HCT116 (cell line): Measurements from ENCODE around the gene ZFP1. TPM values are rescaled to one million over a fixed set of nuclear protein-coding genes. Genes with fewer than 3 reads are reported as not detected.

Experiments
- ATAC-seq: fragments of 200-7000 bp; cut with Tn5 transposase; 2 replicates; pipeline ENCODE4 v1.9.1; 2020; ENCODE audit warnings: mild to moderate bottlenecking, moderate library complexity
- BruUV-seq: library from RNA; stranded (reverse); fragments of 400-500 nt; replicated peaks from 2 replicates; lab custom pipeline; 2021; lab: Mats Ljungman, UMichigan
- CTCF ChIA-PET: fragments of 300-600 bp; sonication (Branson Sonifier 250); formaldehyde crosslinking; loops from one replicate; lab custom pipeline; 2021; ENCODE audit warnings: antibody characterized with exemption; lab: Charles Lee
- POLR2A ChIA-PET: fragments of 300-600, 350-600 bp; sonication (Branson Sonifier 250); formaldehyde crosslinking; loops from one replicate; lab custom pipeline; 2021; ENCODE audit warnings: antibody characterized with exemption; lab: Charles Lee
- RAD21 ChIA-PET, 2 experiments: fragments of 300-600 bp; sonication (Branson Sonifier 250); formaldehyde crosslinking; loops; one replicate each; lab custom pipeline; 2023; ENCODE audit warnings: low total read pairs in 2 of 2; ENCODE audit not compliant: uncharacterized antibody in 2 of 2, unreplicated experiment in 2 of 2, low non-redundant PET in 1 of 2; lab: Charles Lee
- DNase-seq: peaks from one replicate; pipeline ENCODE4 v3.0.0-alpha.2; 2010; ENCODE audit warnings: low read depth, low spot score
- H2AFZ ChIP-seq: fragments of 200-600 bp; shearing (Covaris generic), sonication (generic); 2 replicates; pipeline ENCODE4 v1.6.1; 2017; ENCODE audit warnings: low read depth, mixed run types, mixed read lengths, antibody characterized with exemption, low read length; ENCODE audit not compliant: poor library complexity, severe bottlenecking
- H3K27ac ChIP-seq: 2 replicates; pipeline ENCODE4 v1.5.1; 2012; ENCODE audit warnings: low read depth, low read length
- H3K27me3 ChIP-seq: fragments of 200-600 bp; sonication (generic); 2 replicates; pipeline ENCODE4 v1.6.1; 2016; ENCODE audit warnings: mixed run types, low read length, mixed read lengths; ENCODE audit not compliant: insufficient read depth
- H3K36me3 ChIP-seq, 2 experiments: fragments of 200-500 bp in 1 of 2; fragments of 200-600 bp in 1 of 2; sonication (Bioruptor generic) in 1 of 2; sonication (generic) in 1 of 2; 2 replicates each; pipeline versions ENCODE4 v1.5.1 to v1.6.1; 2014 to 2016; ENCODE audit warnings: low read length in 2 of 2, inconsistent platforms in 1 of 2, mixed read lengths in 1 of 2, mixed run types in 1 of 2; ENCODE audit not compliant: insufficient read depth in 2 of 2, control insufficient read depth in 1 of 2
- H3K4me1 ChIP-seq, 2 experiments: fragments of 200-600 bp in 1 of 2; sonication (generic) in 1 of 2; 2 replicates each; pipeline versions ENCODE4 v1.5.1 to v1.6.1; 2012 to 2017; ENCODE audit warnings: low read length in 2 of 2, inconsistent platforms in 1 of 2, mild to moderate bottlenecking in 1 of 2, mixed read lengths in 1 of 2, mixed run types in 1 of 2, moderate library complexity in 1 of 2; ENCODE audit not compliant: insufficient read depth in 2 of 2, control insufficient read depth in 1 of 2
- H3K4me2 ChIP-seq: fragments of 200-600 bp; sonication (generic); 2 replicates; pipeline ENCODE4 v1.6.1; 2017; ENCODE audit warnings: mixed run types, low read length, mixed read lengths
- H3K4me3 ChIP-seq, 2 experiments: fragments of 200-600 bp in 1 of 2; sonication (generic) in 1 of 2; replicated peaks in 1 of 2; 2 replicates each; pipeline ENCODE4 v1.5.1; 2011 to 2016; ENCODE audit warnings: low read length in 2 of 2, control low read depth in 1 of 2, low read depth in 1 of 2, mild to moderate bottlenecking in 1 of 2, mixed read lengths in 1 of 2, mixed run types in 1 of 2
- H3K79me2 ChIP-seq: fragments of 200-600 bp; sonication (generic); 2 replicates; pipeline ENCODE4 v1.6.1; 2017; ENCODE audit warnings: mild to moderate bottlenecking, mixed run types, low read length, moderate library complexity, mixed read lengths; ENCODE audit not compliant: insufficient read depth
- H3K9ac ChIP-seq: fragments of 200-600 bp; sonication (generic); 2 replicates; pipeline ENCODE4 v1.6.1; 2016; ENCODE audit warnings: low read length, mixed read lengths
- H3K9me2 ChIP-seq: fragments of 200-600 bp; sonication (generic), shearing (Covaris generic); 2 replicates; pipeline ENCODE4 v1.6.1; 2017; ENCODE audit warnings: mixed run types, mild to moderate bottlenecking, moderate library complexity; ENCODE audit not compliant: insufficient read depth
- H3K9me3 ChIP-seq, 2 experiments: fragments of 200-500 bp in 1 of 2; fragments of 200-600 bp in 1 of 2; sonication (Bioruptor generic) in 1 of 2; sonication (generic) in 1 of 2; 2 replicates each; pipeline ENCODE4 v1.6.1; 2014 to 2017; ENCODE audit warnings: low read length in 2 of 2, mixed read lengths in 2 of 2, inconsistent platforms in 1 of 2, low read depth in 1 of 2, mild to moderate bottlenecking in 1 of 2, mixed run types in 1 of 2, moderate library complexity in 1 of 2; ENCODE audit not compliant: control insufficient read depth in 1 of 2, insufficient read depth in 1 of 2
- H4K20me1 ChIP-seq: fragments of 200-600 bp; sonication (generic), shearing (Covaris generic); 2 replicates; pipeline ENCODE4 v1.6.1; 2017; ENCODE audit warnings: mixed run types, mild to moderate bottlenecking, moderate library complexity; ENCODE audit not compliant: insufficient read depth
- CBX3 ChIP-seq: IDR thresholded peaks from 2 replicates; pipeline ENCODE4 v1.6.1; 2012; ENCODE audit warnings: low read depth
- EGR1 ChIP-seq: IDR thresholded peaks from 2 replicates; pipeline ENCODE4 v1.6.1; 2012; ENCODE audit warnings: low read depth
- ELF1 ChIP-seq: IDR thresholded peaks from 2 replicates; pipeline ENCODE4 v1.6.1; 2012; ENCODE audit warnings: low read depth, borderline replicate concordance
- JUND ChIP-seq: IDR thresholded peaks from 2 replicates; pipeline ENCODE4 v1.6.1; 2012
- POLR2A ChIP-seq: IDR thresholded peaks from 2 replicates; pipeline ENCODE4 v1.7.0; 2011; ENCODE audit warnings: borderline replicate concordance; ENCODE audit not compliant: insufficient read depth, insufficient read length; ENCODE audit errors: extremely low read depth
- POLR2AphosphoS5 ChIP-seq: IDR thresholded peaks from 2 replicates; pipeline ENCODE4 v1.6.1; 2011; ENCODE audit warnings: mild to moderate bottlenecking, low read depth, low read length, moderate library complexity
- RAD21 ChIP-seq: IDR thresholded peaks from 2 replicates; pipeline ENCODE4 v1.6.1; 2012; ENCODE audit warnings: low read depth, mild to moderate bottlenecking
- SP1 ChIP-seq: IDR thresholded peaks from 2 replicates; pipeline ENCODE4 v1.6.1; 2012; ENCODE audit warnings: low read depth
- SRF ChIP-seq: IDR thresholded peaks from 2 replicates; pipeline ENCODE4 v1.6.1; 2012; ENCODE audit warnings: low read depth
- YY1 ChIP-seq: IDR thresholded peaks from 2 replicates; pipeline ENCODE4 v1.6.1; 2011; ENCODE audit warnings: low read length, low read depth, moderate library complexity, mild to moderate bottlenecking; ENCODE audit not compliant: insufficient replicate concordance; ENCODE audit errors: extremely low read depth
- ZFX ChIP-seq: fragments of 450-650 bp; IDR thresholded peaks from 2 replicates; pipeline ENCODE4 v1.6.1; 2017
- ZNF274 ChIP-seq: fragments of 200-500 bp; sonication (Bioruptor generic); IDR thresholded peaks from 2 replicates; pipeline ENCODE4 v1.6.1; 2014; ENCODE audit warnings: mild to moderate bottlenecking, low read depth, low read length, inconsistent platforms
- intact Hi-C: fragments of 100-400 bp; cut with micrococcal nuclease; formaldehyde crosslinking; loops from 2 replicates; pipeline ENCODE4 v1.10.0; 2022
- total RNA-seq: library from RNA; stranded (reverse); gene quantifications from one replicate; pipeline ENCODE4 v1.2.1, GENCODE V29; 2021; ENCODE audit not compliant: unreplicated experiment
- TF ChIP-seq, protein P1 (sequence below), 3 experiments: fragments of 200-600 bp in 1 of 3; sonication (generic) in 1 of 3; IDR thresholded peaks in 2 of 3; conservative IDR thresholded peaks in 1 of 3; 2 replicates each; pipeline ENCODE4 v1.5.1; 2012 to 2017; ENCODE audit warnings: low read depth in 2 of 3, low read length in 2 of 3, antibody characterized with exemption in 1 of 3, borderline replicate concordance in 1 of 3, control low read depth in 1 of 3, mild to moderate bottlenecking in 1 of 3, mixed read lengths in 1 of 3, mixed run types in 1 of 3, moderate library complexity in 1 of 3; ENCODE audit not compliant: insufficient read depth in 1 of 3
- TF ChIP-seq, protein P2 (sequence below): IDR thresholded peaks from 2 replicates; pipeline ENCODE4 v1.6.1; 2012; ENCODE audit warnings: low read depth
- TF ChIP-seq, protein P3 (sequence below): IDR thresholded peaks from 2 replicates; pipeline ENCODE4 v1.6.1; 2012
- TF ChIP-seq, protein P4 (sequence below): IDR thresholded peaks from 2 replicates; pipeline ENCODE4 v1.6.1; 2011; ENCODE audit warnings: mild to moderate bottlenecking, low read length, moderate library complexity; ENCODE audit not compliant: insufficient replicate concordance; ENCODE audit errors: extremely low read depth

The ZFP1 gene
- total RNA-seq, 1 experiment from 2014 or later: 12.8 TPM

DNA sequence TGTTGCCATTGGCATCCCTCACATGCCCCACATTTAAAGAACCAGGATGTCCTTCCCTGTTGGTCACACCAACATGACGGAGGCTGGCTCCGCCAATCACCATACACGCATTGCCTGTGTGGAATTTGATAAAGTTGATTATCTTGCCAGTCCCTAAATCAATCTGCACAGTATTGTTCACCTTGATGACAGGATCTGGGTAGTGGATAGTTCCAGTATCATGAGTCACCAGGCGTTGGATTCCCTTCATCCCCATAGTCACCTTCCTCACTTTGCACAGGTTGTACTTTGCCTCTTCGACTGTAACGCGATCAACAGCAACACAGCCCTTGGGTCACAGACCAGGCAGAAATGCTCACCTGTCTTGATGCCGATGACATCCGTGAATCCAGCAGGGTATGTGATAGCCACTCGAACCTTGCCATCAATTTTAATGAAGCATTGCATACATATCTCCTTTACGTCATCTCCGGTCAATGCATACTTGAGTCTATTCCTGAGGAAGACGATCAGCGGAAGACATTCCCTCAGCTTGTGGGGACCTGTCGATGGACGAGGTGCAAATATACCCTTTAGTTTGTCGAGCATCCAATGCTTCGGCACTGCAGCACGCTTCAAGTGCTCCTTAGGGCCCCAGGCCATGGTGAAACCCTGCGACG lies 44.4 kb downstream of the ZFP1 start:
- intact Hi-C loops: no loop called here
- Histone ChIP-seq H2AFZ (no peak overlapping the region), H3K4me1 (no peaks in the 10 kb centered on the region), H3K4me3 (no peak overlapping the region), H3K27ac (no peak overlapping the region), H3K9ac (no peak overlapping the region), H4K20me1 (no peaks in the 10 kb centered on the region), H3K4me2 (no peak overlapping the region), H3K79me2 (no peaks in the 10 kb centered on the region), H3K9me2 (no peaks in the 10 kb centered on the region), H3K36me3 (no peaks in the 10 kb centered on the region), H3K9me3 (no peaks in the 10 kb centered on the region), H3K27me3 (no peaks in the 10 kb centered on the region; the same call in 1 of the 2 replicates)
- ATAC-seq (no peak), DNase-seq (no peak)
- ChIA-PET RAD21 (no interaction called here), POLR2A (no interaction called here), CTCF (no interaction called here)
- no TSS peak for BruUV-seq
- TF ChIP-seq, protein P1, sequence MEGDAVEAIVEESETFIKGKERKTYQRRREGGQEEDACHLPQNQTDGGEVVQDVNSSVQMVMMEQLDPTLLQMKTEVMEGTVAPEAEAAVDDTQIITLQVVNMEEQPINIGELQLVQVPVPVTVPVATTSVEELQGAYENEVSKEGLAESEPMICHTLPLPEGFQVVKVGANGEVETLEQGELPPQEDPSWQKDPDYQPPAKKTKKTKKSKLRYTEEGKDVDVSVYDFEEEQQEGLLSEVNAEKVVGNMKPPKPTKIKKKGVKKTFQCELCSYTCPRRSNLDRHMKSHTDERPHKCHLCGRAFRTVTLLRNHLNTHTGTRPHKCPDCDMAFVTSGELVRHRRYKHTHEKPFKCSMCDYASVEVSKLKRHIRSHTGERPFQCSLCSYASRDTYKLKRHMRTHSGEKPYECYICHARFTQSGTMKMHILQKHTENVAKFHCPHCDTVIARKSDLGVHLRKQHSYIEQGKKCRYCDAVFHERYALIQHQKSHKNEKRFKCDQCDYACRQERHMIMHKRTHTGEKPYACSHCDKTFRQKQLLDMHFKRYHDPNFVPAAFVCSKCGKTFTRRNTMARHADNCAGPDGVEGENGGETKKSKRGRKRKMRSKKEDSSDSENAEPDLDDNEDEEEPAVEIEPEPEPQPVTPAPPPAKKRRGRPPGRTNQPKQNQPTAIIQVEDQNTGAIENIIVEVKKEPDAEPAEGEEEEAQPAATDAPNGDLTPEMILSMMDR (IDR thresholded peaks at IDR 0.05 in 2 of 3, conservative IDR thresholded peaks at IDR 0.05 in 1 of 3; ENCODE audit: borderline replicate concordance in 1 of 3, insufficient read depth in 1 of 3, low read depth in 2 of 3, low read length in 2 of 3): no peak
- TF ChIP-seq, protein P2, sequence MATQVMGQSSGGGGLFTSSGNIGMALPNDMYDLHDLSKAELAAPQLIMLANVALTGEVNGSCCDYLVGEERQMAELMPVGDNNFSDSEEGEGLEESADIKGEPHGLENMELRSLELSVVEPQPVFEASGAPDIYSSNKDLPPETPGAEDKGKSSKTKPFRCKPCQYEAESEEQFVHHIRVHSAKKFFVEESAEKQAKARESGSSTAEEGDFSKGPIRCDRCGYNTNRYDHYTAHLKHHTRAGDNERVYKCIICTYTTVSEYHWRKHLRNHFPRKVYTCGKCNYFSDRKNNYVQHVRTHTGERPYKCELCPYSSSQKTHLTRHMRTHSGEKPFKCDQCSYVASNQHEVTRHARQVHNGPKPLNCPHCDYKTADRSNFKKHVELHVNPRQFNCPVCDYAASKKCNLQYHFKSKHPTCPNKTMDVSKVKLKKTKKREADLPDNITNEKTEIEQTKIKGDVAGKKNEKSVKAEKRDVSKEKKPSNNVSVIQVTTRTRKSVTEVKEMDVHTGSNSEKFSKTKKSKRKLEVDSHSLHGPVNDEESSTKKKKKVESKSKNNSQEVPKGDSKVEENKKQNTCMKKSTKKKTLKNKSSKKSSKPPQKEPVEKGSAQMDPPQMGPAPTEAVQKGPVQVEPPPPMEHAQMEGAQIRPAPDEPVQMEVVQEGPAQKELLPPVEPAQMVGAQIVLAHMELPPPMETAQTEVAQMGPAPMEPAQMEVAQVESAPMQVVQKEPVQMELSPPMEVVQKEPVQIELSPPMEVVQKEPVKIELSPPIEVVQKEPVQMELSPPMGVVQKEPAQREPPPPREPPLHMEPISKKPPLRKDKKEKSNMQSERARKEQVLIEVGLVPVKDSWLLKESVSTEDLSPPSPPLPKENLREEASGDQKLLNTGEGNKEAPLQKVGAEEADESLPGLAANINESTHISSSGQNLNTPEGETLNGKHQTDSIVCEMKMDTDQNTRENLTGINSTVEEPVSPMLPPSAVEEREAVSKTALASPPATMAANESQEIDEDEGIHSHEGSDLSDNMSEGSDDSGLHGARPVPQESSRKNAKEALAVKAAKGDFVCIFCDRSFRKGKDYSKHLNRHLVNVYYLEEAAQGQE: no peak
- TF ChIP-seq ZFX (no peak), EGR1 (no peak), YY1 (no peak), ELF1 (no peak), ZNF274 (no peak), CBX3 (no peak), RAD21 (no peak), SRF (no peak), SP1 (no peak), POLR2A (no peak), POLR2AphosphoS5 (no peak), JUND (no peak)
- TF ChIP-seq, protein P3, sequence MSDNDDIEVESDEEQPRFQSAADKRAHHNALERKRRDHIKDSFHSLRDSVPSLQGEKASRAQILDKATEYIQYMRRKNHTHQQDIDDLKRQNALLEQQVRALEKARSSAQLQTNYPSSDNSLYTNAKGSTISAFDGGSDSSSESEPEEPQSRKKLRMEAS: no peak
- TF ChIP-seq, protein P4, sequence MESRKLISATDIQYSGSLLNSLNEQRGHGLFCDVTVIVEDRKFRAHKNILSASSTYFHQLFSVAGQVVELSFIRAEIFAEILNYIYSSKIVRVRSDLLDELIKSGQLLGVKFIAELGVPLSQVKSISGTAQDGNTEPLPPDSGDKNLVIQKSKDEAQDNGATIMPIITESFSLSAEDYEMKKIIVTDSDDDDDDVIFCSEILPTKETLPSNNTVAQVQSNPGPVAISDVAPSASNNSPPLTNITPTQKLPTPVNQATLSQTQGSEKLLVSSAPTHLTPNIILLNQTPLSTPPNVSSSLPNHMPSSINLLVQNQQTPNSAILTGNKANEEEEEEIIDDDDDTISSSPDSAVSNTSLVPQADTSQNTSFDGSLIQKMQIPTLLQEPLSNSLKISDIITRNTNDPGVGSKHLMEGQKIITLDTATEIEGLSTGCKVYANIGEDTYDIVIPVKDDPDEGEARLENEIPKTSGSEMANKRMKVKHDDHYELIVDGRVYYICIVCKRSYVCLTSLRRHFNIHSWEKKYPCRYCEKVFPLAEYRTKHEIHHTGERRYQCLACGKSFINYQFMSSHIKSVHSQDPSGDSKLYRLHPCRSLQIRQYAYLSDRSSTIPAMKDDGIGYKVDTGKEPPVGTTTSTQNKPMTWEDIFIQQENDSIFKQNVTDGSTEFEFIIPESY: no peak
